NCI-H1436 treated with DMSO at 0.1 percent for 48 hours (cell line): ENCODE data around the gene PCNX2.

Experiments used
- DNase-seq: peaks from one replicate; lab custom pipeline; 2025; lab: John Stamatoyannopoulos, UW

The PCNX2 gene

GRCh38 chr1:233315718-233316301, 20.3 kb upstream of the PCNX2 start:
- DNase-seq = no peak

DNA sequence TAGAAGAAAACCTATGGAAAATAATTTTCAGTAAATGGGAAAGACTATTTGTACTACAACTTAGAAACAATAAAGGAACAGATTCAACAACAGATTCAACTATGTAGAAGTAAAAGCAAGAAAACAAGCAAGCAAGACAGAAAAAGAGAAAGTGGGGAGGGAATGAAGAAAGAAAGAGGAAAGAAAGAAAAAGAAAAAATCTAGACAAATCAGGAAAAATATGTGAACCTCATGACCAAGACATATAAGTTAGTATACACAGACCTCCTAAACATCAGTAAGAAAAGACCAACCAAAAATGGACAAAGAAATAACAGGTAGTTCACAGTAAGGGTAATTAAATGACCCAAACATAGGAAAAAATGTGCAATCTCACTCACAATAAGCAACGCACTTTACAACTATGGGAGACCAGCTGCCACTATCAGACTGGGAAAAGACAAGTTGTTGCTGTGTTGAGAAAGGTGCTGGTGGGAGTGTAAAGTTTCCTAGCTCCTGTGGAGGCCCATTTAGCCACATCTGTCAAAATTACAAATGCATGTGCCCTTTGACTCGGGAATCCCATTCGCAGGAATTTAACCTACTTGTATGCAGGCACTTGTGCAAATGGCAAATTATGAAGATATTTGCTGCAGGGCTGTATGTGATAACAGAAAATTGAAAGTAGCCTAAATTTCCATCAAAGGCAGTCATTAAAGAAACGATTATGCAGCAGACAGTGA, 18.1 kb upstream of the PCNX2 start:
- DNase-seq = no peak

DNA sequence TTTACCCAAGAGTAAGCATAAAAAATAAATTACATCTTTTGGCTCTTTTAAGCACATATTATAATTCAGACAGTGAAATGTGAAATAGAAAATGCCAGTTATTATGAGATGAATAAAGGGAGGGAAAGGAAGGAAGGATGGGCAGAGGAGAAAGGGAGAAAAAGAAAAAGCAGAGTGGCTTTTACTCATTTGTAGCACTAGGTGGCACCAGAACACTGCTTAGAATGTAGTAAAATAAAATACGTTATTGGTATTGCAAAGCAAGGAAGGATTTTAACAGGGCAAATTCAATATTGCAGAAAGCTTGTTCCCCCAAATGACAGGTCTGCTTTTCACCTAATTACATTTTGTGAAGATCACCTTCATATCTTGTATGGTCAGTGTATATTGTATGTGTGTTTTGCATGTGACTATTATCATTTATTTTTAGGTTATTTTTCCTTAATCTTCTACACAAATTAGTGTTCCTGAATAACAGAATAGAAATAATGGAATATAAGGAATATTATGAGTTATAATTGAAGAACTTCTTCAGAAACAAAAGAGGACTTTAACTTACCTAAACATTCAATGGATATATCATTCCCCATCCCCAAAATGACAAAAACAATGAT, 9.1 kb upstream of the PCNX2 start:
- DNase-seq = peak; percentile 34

DNA sequence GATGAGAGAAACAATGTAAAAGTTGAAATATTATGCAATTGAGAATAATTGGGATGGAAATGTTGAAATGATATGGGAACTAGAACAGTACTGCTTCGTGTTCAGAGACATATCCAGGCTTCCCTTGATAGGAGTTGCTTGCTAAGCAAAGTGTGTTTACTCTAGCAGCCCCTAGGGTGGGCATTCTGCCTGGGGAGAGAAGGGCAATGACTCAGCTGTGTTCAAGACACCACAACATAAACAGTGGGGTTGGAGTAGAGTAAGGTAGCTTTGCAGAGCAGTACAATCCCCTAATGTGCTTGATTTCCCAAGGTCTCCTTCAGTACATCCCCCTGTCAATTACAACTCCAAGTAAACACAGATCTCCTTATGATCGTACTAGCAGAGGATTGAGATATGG, 4.8 kb upstream of the PCNX2 start:
- DNase-seq = no peak

DNA sequence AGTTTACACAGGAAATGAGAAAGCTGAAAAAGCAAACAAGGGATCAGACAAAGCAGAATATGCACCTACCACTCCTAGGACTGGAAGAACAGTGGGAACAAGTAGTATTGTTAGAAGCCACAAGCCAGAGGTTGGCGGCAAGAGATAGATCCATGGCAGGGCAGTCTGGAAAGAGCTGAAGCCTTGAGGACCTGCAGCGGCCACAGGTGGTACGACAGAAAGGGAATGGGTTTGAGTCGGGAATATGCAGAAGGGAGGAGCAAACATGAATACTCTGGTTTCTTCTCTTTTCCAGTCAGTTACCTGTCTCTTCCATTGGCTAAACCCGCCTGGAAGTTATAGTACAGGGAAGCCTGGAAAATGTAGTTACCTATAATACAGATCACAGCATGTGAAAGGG, 3.9 kb upstream of the PCNX2 start:
- DNase-seq = no peak

DNA sequence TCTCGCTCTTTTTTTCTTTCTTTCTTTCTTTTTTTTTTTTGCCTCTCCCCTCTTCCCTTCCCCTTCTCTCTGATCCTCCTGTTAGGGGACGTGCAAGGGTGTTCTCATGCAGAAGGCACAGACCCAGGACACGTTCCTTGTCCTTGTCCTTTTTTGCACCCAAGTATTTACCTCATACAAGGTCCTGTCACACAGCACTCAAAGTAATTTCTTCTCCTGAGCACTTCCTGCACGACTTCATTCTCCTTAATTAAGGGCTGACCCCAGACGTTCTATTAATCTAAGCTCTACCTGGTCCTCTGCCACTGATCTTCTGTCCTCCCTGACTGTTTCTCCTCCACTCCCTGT, 424 bp upstream of the PCNX2 start:
- DNase-seq = no peak

DNA sequence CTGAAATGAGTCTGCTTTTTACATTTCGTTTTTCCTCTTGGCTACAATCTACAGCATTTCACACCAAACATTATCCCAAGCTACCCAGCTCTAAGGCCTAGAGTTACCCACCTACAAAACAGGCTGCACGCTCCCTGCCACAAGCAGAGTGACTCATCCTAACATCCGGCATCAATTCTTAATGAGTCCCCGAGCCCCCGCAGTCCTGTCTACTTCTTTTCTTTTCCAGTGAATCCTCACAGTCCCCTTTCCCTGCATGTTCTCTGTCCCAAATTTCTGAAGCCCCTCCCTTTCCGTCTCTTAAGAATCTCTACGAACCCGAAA, 650 bp downstream of the PCNX2 start:
- DNase-seq = no peak

DNA sequence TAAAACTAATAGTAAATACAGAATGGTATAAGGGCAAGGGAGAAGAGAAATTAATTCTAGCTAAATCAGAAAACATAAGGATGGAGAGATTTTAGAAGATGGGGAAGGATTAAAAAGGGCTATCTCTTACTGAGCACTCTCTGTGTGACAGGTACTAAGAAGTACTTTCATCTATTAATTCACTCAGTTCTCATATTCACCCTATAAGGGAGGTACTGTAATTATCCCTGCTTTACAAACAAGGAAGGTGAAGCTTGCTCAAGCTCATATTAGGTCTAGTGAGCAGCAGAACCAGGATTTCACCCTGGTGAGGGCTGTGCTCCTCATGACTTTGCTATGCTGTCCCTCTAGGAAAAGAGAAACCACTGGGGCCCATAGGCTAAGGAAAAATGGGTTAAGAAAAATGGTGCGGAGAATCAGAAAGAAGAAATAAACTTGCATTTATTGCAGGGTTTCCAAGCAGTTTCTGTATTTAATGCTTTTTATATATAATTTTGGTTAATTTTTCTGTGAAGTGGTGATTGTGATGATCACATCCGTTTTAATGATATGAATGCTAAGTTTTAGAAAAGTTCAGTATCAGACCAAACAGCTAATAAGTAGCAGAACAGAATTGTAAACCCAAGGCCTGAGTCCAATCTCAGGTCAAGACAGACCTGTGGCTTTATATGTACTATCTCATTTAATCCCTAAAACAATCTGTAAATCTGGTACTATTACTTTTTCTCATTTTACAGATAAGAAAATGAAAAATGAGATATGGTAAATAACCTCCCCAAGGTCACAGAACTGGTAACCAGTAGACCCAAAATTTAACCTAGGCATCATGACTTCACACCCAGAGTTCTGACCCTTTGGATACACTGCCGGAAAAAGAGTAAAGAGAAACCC, 1.7 kb downstream of the PCNX2 start:
- no peak for DNase-seq

DNA sequence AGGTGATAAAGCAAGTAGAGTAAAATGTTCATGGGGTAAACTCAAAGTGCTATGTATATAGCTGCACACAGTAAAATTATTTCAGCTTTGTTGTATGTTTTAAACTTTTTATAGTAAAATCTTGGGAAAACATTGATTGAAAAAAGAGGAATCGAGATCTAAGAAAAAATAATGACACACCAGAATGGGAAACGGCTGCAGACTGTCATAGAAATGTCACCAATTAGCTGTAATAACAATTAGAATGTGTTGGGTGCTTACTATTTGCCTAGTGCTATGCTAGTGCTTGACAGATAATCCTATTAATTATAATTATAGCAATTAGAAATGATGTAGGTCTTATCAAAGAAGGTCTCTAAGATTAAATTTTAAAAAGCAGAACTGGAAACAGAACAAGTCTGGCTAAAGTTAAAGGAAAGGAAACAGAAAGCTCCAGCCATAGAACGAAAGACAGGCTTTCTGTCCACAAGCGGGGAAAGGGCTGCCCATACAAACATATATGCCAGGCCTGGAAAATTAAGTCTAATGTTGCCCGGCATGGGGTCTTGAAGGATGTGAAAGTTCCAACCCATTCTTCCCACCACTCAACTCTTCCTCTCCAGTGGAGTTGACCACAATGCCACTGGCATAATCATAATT, 5.0 kb downstream of the PCNX2 start:
- no peak for DNase-seq

GRCh38 chr1:233289676-233290075, 5.8 kb downstream of the PCNX2 start:
- DNase-seq = no peak

DNA sequence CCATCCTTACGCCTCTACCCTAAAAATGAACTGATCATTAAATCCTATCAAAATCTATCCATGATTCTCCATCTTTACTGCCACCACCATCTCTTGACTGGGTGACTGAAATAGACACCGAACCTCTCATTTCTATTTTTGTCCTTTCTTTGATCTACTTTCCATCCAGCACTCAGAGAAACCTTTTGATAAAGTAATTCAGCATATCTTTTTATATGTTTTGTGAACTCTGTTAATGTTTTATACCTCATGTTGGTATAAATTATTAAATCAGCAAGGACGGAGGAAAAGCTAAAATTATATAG, 13.0 kb downstream of the PCNX2 start:
- no peak for DNase-seq

GRCh38 chr1:233281711-233282581, 13.6 kb downstream of the PCNX2 start:
- DNase-seq = no peak

DNA sequence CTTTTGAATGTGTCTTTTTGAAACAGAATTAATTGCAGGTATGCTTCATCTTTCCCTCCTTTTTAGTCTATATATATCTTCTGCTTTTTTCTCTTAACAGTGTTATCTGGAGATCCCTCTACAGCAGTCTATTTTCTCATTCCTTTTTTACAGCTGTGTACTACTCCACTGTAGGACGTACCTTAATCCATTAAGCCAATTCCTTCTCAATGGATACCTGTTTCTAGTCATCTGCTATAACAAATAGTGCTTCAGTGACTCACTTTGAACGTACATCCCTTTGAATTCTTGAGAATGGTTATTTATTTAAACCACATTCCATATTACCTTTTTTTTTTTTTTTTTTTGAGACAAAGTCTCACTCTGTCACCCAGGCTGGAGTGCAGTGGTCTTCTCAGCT, 15.6 kb downstream of the PCNX2 start:
- no peak for DNase-seq

DNA sequence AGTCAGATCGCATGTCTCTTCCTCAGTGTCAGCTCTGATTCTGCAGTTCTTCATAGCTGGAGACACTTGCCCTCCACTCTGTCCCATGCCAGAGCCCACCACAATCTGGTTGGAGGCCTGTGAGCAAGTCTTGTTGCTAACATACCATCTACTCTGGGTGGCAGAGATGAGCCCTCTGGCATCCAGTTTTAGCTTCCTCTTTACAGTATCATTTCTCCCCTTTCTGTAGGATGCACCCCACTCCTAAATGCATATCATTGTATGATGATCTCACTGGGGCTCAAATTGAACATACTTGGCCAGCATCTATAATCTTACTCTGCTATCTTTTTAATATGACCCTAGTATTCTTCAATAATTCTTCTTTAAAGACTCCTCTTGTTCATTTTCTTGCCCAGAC, 16.9 kb downstream of the PCNX2 start:
- no peak for DNase-seq

DNA sequence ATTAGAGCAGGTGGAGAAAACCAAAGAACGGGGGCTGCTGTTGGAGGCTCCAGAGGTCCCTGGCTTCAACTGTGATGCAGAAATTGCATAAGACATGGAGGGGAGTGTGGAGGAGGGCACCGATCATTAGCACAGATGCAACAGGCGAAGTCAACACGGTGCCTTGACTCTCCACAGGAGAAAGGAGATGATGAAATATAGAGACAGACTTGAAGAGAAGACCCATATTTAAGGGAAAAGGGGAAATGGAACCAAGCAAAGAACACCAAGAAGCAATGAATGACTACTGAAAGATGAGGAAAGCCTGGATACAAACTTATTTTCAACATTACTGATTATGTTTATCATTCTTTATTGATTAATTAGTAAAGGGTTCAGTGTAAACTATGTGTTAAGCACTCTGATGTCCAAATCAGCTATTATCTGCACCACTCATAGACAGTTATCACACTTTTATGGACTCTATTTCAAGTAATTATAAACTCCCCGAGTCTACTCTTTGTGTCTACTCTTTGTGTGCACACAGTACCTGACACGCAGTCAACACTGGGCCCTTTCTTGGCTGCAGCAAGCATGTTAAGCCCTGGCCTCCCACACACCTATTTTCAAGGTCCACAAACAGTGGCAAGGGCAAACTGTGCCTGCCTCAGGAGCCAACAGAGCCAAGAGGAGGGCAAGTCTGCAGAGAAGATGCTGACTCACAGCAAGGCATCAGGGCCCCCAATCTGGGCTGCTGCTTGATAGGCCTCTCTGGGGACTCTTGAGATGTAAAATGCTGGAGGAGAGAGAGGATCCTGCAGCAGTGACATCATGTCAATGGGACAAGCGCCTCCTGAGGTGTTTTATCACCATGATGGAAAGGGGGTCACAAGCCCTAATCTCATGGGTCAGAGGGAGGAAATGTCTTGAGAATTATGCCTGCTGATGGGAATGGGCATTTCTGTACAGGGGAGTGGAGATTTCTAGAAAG, 17.6 kb downstream of the PCNX2 start:
- no peak for DNase-seq

DNA sequence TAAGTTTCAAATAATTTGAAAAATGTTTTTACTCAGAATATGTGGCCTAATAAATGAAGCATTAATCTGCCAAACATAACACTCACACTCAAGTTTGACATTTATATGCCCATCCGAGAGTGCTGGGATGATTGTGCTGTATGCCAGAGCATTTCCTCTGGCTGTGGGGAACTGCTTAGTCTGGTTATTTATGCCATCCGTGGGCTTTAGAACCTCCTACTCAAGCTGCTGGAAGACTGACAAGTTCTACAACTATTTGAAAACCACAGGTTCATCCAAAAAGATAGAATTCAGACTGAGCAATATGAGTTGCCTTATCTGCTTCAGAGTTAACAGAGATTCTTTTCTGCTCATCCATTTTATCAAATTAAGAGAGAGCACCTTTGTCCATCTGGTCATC, 25.9 kb downstream of the PCNX2 start:
- DNase-seq = no peak

DNA sequence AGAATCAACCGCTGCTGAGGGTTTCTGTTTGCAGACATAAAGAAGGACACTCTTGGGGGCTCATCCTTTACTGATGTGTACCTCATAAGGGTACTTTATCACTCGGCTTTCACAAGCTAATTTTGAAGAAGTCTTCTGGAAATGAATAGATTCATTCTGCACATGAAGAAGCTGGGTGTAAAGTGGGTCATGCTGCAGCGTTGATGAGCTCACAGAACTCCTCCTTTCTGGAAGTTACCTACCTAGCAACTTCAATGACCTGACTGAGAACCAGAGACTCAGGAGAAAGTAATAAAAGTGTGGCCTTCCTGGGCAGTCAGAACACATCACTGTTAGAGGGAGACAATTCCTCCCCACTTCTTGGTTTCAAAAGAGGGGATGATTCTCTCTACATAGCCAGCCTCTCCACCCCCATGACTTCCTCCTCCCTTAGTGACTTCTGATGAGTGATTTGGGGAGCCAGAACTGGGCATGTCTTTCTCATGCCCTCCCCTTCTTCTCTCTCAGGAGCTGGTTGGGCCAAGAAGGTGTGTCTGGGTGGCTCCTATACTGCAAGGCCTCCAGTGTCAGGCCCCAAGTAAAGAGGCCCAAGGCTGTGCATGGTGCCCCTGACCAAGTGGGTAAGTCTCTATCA, 27.0 kb downstream of the PCNX2 start:
- no peak for DNase-seq

- no peak for DNase-seq
Measured at GRCh38 chr1:233261695-233262094, 33.8 kb downstream of the PCNX2 start.

DNA sequence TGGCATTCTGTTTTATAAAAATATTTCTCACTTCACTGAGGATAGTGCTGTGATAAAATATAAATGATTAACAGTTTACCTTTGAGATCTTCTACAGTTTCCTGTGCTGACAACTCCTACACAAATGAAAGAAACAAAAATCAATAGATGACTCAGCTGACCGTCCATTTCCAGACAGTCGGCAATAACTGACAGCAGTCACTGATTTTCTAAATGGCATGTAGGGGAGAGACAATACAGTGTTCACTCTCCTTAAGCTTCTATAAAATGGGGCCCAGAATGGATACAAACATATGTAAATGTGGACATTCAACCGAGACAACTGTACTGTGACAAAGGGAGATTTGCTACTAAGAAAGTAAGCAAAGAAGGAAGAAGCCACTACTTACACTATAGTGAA, 34.3 kb downstream of the PCNX2 start:
- no peak for DNase-seq

DNA sequence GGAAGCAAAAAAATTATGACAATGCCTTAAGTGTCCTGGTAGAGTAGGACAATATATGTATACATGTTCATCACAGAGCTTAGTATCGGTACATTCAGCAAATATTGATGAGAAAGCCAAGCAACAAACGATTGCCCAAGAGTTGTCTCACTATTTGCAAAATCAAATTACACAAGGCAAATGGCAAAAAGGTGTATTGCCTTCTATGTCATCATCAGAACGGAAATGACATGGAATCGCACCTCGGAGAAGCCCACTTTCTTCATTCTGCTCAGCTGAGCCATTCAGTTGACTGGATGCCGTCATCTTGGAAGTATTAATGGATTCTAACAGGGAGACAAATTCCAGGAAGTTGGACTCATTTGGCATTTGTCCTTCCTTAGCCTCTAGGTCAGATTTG, 37.7 kb downstream of the PCNX2 start:
- no peak for DNase-seq
